Measurements from ENCODE around the gene LHPP.

Gene LHPP

DNA sequence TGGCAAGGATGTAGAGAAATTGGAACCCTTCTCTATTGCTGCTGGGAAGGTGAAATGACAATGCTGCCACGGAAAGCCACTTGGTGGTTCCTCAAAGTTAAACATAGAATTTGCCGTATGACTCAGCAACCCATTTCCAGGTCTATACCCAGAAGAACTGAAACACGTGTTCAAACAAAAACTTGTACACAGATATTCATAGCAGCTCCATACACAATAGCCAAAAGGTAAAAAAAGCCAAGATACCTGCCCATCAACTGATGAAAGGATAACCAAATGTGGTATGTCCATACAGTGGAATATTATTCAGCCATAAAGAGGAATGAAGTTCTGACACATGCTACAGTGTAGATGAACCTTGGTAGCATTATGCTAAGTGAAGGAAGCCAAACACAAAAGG lies 39.1 kb downstream of the LHPP start:
- no peak for DNase-seq

DNA sequence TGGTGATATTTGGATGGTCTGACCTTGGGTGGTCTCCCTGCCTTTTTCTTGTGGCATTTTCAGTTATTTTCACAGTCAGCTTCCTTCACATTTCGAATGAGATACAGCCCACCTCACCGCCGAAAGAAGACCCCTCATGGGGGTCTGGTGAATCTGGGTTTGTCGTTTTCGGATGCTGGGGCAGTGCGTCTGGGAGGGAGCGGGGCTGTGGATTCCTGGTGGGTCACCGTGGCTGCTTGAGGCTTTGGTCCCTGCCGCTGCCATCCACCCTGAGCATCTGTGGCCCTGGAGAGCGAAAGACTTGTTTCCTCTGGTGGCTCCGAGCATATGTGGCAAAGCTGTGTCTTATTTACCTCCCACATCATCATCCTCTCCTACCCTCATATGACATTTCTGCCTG lies 43.1 kb downstream of the LHPP start:
- no peak for DNase-seq

DNA sequence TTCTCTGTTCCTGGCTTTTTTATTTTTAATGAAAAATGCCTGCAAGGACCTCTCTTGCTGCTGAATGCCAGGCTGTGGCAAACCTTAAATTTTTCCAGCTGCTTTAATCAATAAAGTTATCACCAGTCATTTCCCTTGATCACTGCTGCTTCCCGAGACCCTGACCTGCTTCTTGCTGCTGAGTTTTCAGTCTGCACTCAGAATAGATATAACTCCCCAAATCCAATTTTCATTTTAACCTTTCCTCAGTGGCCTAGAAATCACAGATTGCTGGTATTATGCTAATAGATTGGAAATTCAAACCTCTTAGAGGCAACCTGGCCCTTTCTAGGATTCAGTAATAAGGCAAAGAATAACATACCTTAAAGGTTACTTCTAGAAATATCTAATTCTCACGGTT lies 43.7 kb downstream of the LHPP start:
- no peak for DNase-seq

GRCh38 chr10:124508070-124508667 lies 46.5 kb downstream of the LHPP start:
- DNase-seq = no peak

- DNase-seq = no peak
These were observed 47.4 kb downstream of the LHPP start for GRCh38 chr10:124508907-124509454.

- no peak for DNase-seq
These were observed 48.4 kb downstream of the LHPP start for GRCh38 chr10:124509880-124510632.

DNA sequence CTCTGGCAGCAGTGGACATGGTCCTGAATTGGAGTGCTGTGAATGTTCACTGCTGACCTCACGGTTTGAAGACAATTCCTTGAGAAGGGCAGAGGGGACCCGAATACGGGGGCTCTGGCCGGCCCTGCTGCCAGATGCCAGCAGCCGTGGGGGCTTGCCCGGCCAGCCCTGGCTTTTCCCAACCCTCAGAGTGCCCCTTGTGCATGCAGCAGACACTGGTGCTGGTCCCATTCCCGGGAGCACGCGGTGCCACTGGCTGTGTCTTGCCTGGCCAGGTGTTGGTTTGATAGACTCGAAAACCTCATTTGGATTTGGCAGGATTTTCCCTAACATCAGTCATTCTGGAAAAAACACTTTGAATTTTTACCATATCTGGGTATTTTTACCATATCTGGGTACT lies 49.1 kb downstream of the LHPP start:
- DNase-seq = no peak

GRCh38 chr10:124511205-124512039 lies 49.8 kb downstream of the LHPP start:
- no peak for DNase-seq

DNA sequence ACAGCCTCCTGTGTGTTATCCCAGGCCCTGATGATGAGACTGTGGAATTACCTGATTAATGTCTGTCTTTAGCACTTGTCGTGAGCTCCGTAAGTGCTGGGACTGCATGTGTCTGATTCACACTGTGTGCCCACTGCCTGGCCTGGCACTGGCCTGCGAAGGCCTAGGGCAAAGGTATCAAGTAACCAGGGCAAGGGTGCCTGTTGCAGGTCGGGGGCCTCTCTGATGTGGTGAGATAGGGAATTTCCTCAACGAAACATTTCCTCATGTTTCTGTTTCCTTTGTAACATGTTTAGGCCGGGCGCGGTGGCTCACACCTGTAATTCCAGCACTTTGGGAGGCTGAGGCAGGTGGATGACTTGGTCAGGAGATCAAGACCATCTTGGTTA lies 50.4 kb downstream of the LHPP start:
- DNase-seq = no peak

DNA sequence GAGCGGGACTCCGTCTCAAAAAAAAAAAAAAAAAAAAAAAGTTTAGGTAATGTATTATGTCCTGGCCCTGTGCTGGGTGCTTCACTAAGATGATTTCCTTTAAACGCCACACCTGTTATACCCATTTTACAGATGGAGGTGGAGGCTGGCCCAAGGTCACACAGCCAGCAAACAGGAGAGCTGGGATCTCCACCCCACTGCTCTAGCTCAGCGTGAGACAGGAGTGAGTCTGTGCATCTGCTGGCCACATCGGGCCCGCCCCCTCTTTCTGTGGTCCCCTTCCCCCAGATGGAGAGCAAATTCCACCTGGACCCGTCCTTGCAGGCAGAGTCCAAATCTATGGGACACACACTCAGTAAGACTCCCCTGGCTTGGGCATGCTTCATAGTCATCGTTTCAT lies 51.0 kb downstream of the LHPP start:
- no peak for DNase-seq

- no peak for DNase-seq
These were observed 53.8 kb downstream of the LHPP start for GRCh38 chr10:124515244-124515970.

- DNase-seq = no peak
These were observed 54.6 kb downstream of the LHPP start for GRCh38 chr10:124516181-124516580.

GRCh38 chr10:124516746-124517397 lies 55.2 kb downstream of the LHPP start:
- no peak for DNase-seq

DNA sequence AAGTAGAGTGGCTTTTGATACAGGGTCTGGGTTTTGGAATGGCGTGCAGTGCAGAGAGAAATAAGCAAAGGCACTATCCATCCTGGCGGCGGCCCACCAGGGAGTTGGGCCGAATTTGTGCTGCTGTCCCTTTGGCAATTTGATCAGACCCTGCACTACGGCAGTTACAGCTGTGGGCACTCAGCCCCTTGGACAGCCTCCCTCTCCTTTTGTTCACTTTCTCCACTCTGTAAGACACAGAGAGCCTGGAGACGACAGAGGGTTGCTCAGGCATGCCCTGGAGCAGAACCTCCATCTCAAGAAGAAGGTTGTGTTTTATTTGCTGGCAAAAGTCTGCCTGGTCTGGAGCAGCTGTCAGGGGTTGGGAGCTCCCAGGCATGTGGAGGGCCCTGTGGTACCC lies 55.8 kb downstream of the LHPP start:
- DNase-seq = no peak

DNA sequence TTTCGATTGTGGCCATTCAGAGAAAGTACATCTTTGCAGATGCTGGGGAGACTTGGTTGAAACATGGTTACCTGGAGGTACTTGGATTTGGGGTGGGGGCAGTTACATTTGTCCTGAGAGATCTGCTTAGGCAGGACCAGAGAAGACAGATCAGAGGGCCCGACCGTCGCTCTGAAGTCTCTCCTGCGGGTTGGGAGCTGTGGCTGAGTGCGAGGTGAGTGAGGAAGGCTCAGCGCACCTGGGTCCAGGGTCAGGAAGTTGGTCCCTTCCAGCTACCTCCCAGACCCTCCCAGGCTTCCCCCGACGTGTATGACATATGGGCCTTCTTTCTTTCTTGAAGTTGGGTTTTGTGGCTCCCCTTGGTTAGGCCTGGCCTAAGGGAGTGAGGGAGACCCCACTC lies 56.3 kb downstream of the LHPP start:
- DNase-seq = no peak

- DNase-seq = no peak
These were observed 56.7 kb downstream of the LHPP start for GRCh38 chr10:124518366-124518765.

DNA sequence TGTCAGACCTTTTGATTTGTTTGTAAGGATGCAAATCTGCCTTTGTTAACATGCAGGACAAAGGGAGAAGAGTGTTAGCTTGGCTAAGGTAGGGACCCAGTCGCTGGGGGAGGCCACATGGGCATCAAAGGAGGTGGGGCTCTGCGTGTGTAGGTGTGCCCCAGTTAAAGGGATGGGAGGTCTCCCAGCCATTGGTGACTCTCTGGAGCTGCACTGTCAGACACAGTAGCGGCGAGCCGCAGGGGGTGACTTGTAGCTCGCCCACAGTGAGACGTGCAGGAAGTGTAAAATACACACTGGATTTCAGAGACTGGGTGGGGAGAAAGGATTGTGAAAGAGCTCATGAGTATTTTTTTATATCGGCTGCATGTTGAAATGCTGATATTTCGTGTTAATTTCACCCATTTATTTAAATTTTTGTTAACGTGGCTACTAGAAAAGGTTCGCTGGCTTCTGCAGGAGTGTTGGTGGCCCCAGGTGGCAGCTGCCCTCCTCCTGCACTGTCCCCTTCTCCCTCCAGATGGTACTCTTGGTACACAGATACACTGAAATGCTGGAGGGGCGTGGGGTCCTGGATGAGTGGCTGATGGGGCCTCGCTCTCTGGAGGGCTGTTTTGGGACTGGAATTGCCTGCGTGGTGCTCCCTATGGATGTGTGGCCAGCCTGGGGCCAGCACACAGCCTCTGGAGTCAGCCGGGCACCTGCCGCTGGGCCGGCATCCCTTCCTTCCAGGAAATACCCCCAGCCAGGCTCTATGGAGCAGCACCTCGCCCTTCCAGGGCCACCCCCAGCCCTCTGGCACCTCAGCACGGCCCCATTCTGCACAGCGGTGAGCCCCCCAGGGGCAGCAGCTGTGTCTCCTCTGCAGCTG lies 59.2 kb downstream of the LHPP start:
- DNase-seq = no peak

DNA sequence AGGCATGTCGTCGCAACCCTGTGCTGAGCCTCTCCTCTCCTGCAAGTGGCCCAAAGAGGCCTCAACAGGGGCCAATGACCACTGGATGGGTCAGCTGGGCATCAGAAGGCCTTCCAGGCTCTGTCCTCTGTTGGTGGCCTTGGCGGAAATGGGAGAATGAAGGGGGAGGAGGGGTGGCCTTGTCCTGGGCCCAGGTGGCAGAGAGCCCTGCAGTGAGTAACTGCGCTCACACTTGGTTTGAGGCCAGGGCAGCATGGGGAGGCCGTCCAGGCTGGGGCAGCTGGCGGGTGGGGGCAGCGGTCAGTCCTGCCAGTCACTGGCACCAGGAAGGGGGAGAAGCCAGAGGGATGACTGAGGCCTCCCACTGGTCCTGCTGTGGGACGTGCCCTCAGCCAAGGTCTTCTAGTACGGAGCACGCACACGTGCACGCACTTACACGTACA lies 59.8 kb downstream of the LHPP start:
- no peak for DNase-seq

DNA sequence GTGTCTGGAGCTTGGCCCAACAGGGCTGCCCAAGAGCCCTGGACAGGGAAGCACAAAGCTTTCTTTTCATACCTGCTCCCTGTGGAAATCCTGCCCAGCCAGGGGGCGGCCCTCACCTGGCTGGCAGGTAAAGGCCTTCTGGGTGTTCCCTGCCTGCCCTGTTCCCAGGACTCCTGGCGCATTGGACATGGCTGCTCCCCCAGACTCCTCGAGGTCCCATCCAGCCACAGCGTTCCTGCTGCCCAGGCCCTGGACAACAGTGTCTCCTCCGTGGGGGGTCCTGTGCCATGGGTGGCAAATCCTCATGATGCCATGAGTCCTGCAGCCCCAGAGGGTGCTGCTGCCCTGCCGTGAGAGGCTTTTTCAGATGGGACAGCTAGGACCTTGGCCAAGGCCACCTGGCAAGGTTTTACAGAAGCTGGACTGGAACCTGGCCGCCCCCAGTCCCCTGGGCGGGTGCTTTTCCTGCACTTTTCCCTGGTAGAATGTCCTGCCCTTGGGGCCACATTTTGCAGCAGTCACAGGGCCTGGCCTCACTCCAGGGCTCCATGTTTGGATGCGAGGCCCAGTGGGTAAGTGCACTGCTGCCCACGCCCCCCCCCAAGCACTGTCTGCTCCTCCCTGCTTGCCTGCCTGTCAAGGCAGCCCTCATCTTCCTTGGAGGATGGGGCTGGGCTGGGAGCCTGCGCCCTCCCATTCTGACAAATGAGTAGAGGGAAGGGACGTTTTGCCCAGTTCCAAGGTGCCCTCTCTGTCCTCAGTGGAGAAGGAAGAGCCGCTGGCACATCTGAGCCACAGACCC lies 60.7 kb downstream of the LHPP start:
- no peak for DNase-seq

Measured in cerebellar nuclear complex (tissue), 1 donor.